HAP-1 (cell line): Measurements from ENCODE around the gene GPNMB.
"Not testable (repeated sequence)": the region's sequence is repeated elsewhere in the genome, so short reads cannot be mapped to it uniquely, and the experiment has no call there.

Source experiments
- DNase-seq, 2 experiments: peaks; one replicate each; pipeline ENCODE4 v3.0.0-alpha.2; 2016 to 2020; ENCODE audit warnings: low spot score in 2 of 2
- H3K27me3 ChIP-seq: fragments of 250-450 bp; sonication (Bioruptor Pico); 2 replicates; pipeline ENCODE4 v1.5.1; 2020; ENCODE audit warnings: low read depth, mild to moderate bottlenecking, moderate library complexity
- H3K36me3 ChIP-seq: fragments of 250-450 bp; sonication (Bioruptor Pico); replicated peaks from 2 replicates; pipeline ENCODE4 v1.5.1; 2020; ENCODE audit warnings: mild to moderate bottlenecking
- H3K4me1 ChIP-seq: fragments of 250-450 bp; sonication (Bioruptor Pico); 2 replicates; pipeline ENCODE4 v1.5.1; 2020; ENCODE audit warnings: mild to moderate bottlenecking
- H3K4me3 ChIP-seq: fragments of 250-450 bp; sonication (Bioruptor Pico); 2 replicates; pipeline ENCODE4 v1.5.1; 2020; ENCODE audit warnings: mild to moderate bottlenecking, moderate library complexity
- H3K9me3 ChIP-seq: fragments of 250-450 bp; sonication (Bioruptor Pico); 2 replicates; pipeline ENCODE4 v1.5.1; 2020; ENCODE audit warnings: mild to moderate bottlenecking, moderate library complexity
- in situ Hi-C: fragments of 300-500 bp; cut with MboI; formaldehyde crosslinking; loops from 3 replicates; pipeline ENCODE4 v1.14.3; 2020; ENCODE audit warnings: low sequenced_read_pairs, inconsistent platforms, mixed read lengths

The GPNMB gene

DNA sequence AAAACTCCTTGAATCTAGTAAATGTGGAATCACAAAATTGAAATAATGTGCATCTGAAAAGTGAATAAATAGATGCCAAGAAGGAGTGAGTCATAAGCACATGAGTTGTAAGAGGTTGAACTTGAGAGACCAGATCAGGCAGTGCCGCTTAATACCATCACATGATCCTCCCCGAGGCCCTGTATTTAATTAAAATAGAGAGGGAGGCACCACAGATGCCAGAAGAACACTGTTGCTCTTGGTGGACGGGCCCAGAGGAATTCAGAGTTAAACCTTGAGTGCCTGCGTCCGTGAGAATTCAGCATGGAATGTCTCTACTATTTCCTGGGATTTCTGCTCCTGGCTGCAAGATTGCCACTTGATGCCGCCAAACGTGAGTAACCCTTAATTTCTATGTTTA lies at the start of gene GPNMB:
Gene GPNMB, plus strand, starts transcription at position 221 of the 400 bp plus-strand sequence. Its CDS starts 83 bp downstream, at position 304.
- in situ Hi-C loops: no loop called here
- Histone ChIP-seq H3K9me3 (no peaks in the 10 kb centered on the region), H3K4me3 (no peak within 1 kb of the TSS), H3K36me3 (no peaks in the 10 kb centered on the region), H3K4me1 (no peaks in the 10 kb centered on the region), H3K27me3 (peaks cover 5% of the 10 kb centered on the region)
- DNase-seq: no peak

DNA sequence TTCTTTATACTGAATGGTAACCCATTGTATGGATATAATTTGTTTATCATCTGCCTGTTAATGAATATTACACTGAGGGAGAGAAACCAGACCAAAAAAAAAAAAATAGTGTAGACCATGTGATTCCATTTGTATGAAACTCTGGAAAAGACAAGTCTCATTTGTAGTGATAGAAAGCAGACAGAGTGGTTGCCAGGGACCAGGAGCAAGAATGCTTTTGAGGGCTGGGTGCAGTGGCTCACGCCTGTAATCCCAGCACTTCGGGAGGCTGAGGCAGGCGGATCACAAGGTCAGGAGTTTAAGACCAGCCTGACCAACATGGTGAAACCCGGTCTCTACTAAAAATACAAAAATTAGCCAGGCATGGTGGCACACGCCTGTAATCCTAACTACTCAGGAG lies 48.8 kb upstream of the GPNMB start:
- H3K9me3 ChIP-seq, H3K4me1 ChIP-seq, H3K27me3 ChIP-seq, H3K4me3 ChIP-seq, in situ Hi-C loops, DNase-seq: not testable (repeated sequence)
- H3K36me3 ChIP-seq: peaks cover 63% of the 10 kb centered on the region

DNA sequence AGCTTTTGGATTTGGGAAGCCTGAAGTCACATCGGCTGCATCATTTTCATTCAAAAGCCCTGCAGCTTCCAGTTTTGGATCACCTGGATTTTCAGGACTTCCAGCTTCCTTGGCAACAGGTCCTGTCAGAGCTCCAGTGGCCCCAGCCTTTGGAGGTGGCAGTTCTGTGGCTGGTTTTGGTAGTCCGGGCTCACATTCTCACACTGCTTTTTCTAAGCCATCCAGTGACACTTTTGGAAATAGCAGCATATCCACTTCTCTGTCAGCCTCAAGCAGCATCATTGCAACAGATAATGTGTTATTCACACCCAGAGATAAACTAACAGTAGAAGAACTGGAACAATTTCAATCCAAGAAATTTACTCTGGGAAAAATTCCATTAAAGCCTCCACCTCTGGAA lies 46.2 kb upstream of the GPNMB start:
- no peaks in the 10 kb centered on the region for H3K4me1 ChIP-seq
- H3K36me3 ChIP-seq: peaks cover 49% of the 10 kb centered on the region
- no peak for DNase-seq
- H3K4me3 ChIP-seq: no peak overlapping the region
- in situ Hi-C loops: no loop called here
- no peaks in the 10 kb centered on the region for H3K9me3 ChIP-seq
- H3K27me3 ChIP-seq: no peaks in the 10 kb centered on the region

DNA sequence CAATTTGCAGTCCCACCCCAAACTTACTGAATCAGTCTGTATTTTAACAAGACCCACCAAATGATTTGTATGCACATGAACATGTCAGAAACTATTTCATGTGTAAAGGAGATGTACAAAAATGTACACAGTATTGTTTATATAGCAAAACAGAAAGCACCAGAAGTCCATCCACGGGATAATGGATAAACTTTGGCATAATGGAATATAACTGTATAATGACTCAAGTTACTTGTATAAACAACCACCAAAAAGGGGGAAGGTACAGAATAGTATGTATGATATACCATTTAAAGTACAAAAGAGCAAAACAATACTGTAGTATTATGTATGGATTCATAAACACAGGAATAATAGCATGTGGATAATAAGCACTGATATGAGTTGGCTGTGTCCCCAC lies 42.3 kb upstream of the GPNMB start:
- H3K36me3 ChIP-seq: peaks cover 20% of the 10 kb centered on the region
- DNase-seq: no peak

DNA sequence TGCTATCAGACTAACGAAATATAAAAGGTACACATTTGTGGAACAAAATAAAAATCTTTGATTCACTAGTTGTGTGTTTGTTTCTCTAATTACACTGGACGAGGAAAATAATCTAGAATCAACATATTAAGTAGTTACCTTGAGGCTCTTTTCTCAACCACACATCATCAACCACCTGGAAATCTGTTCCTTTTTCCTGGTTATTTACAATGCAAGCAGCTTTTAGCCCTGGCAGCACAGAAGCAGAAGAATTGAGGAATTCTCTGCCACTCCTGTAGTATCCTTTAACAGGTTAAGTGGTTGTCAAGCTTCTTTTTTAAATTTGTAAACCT lies 41.0 kb upstream of the GPNMB start:
- peaks cover 7% of the 10 kb centered on the region for H3K36me3 ChIP-seq
- H3K4me1 ChIP-seq: no peaks in the 10 kb centered on the region
- H3K27me3 ChIP-seq: no peaks in the 10 kb centered on the region
- H3K4me3 ChIP-seq: no peak overlapping the region
- in situ Hi-C loops: no loop called here
- DNase-seq: no peak
- H3K9me3 ChIP-seq: no peaks in the 10 kb centered on the region

More for the DNA sequence above, 42.3 kb upstream of the GPNMB start:
- H3K27me3 ChIP-seq: no peaks in the 10 kb centered on the region
- H3K4me1 ChIP-seq: no peaks in the 10 kb centered on the region
- in situ Hi-C loops: no loop called here
- H3K9me3 ChIP-seq: no peaks in the 10 kb centered on the region
- no peak overlapping the region for H3K4me3 ChIP-seq

DNA sequence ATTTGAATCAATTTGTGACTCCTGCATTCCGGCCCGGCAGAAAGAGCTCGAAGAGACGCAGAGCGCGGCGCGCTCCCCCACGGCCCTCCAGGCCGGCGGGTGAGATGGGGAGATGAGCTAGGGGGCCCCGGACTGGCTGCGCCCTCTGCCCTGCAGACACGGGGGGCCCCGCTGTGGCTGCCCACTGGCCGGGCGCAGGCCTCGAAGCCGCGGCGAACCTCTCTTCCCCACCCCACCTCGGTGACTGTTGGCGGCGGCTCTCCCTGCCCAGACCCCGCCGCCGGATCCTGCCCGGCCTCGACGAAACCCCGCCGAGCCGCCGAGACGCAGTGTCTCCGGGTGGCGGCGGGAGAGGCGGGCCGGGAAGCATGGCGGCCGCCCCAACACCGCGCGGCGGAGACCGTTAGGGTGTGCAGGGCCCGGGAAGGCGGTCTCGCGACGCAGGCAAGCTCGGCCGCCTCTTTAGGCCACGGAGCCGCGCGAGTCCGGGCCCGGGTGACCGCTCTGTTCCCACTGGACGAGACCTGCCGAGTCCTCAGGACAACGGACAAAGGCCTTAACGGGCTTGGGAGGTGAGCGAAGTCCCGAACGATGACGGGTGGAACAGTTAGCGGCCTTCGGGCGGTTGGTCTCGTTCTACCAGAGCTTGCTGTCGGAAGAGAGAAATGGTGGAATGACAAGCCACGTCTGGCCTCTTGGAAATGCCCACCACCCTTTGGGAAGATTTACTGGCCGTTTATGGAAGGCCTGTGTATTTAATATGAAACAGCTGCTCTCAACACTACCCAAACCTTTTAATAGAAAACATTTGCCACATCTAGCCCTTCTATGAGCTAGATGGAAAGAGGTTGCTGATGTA lies 40.4 kb upstream of the GPNMB start:
- Histone ChIP-seq H3K9me3 (no peaks in the 10 kb centered on the region), H3K27me3 (no peaks in the 10 kb centered on the region)

DNA sequence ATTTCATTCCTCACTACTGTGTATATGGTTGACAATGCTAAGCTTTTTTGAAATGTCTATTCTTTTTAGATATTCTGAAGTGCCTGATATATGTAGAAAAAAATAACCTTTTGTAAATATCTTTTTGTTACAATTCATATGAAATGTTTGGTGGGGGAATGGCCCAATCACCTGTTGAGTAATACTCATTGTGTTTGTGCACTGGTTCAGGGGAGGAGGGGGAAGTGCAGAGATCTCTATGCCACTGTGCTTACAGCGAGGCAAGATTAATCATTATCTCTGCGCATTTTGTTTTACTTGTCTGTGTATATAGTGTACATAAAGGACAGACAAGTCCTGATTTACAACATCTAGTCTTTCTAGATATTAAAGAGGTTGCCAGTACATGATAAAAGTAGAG lies 39.6 kb upstream of the GPNMB start:
- no peak overlapping the region for H3K4me3 ChIP-seq
- in situ Hi-C loops: no loop called here

More for the DNA sequence above, 40.4 kb upstream of the GPNMB start:
- no peak overlapping the region for H3K4me3 ChIP-seq
- H3K36me3 ChIP-seq: peaks cover 4% of the 10 kb centered on the region
- DNase-seq: no peak
- in situ Hi-C loops: no loop called here
- H3K4me1 ChIP-seq: no peaks in the 10 kb centered on the region

DNA sequence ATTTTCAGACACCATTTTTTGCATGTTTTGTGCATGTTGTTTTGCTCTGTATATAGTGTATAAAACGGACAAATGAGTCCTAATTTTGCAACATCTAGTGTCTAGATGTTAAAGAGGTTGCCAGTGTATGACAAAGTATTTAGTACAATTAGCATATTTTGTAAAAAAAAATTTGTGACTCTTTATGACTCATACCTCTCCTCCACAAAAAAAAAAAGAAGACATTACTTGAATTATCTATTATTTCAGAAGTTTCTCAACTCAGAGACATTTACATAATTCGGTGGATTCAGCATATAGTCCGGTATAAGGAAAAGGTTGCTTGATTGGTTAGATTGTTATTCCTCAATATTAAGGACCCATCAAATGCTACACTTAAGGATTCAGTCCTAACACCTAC lies 38.7 kb upstream of the GPNMB start:
- no peak for DNase-seq
- no peaks in the 10 kb centered on the region for H3K36me3 ChIP-seq
- H3K27me3 ChIP-seq: no peaks in the 10 kb centered on the region
- H3K4me3 ChIP-seq: no peak overlapping the region
- H3K9me3 ChIP-seq: no peaks in the 10 kb centered on the region
- in situ Hi-C loops: no loop called here
- no peaks in the 10 kb centered on the region for H3K4me1 ChIP-seq

More for the DNA sequence above, 39.6 kb upstream of the GPNMB start:
- no peaks in the 10 kb centered on the region for H3K4me1 ChIP-seq
- H3K36me3 ChIP-seq: no peaks in the 10 kb centered on the region
- no peak for DNase-seq
- no peaks in the 10 kb centered on the region for H3K27me3 ChIP-seq
- H3K9me3 ChIP-seq: no peaks in the 10 kb centered on the region

DNA sequence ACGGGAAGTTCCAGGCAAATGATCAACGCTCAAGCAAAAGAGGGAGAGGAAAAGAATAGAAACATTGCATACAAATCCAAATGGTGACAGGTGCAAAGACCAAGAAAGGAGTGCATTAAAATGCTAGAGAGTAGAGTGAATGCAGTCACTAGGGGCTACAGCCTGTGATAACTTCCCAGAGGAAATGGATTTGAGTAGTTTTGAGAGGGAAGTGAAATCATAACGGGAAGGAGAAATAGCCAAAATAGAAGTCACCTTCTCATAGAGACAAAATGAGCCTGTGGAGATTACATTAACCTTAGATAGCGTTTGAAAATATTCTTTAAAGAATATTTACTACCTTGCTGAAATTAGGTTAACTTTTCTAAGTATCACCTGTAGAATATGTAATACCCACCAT lies 38.3 kb upstream of the GPNMB start:
- DNase-seq: no peak
- no peaks in the 10 kb centered on the region for H3K4me1 ChIP-seq

DNA sequence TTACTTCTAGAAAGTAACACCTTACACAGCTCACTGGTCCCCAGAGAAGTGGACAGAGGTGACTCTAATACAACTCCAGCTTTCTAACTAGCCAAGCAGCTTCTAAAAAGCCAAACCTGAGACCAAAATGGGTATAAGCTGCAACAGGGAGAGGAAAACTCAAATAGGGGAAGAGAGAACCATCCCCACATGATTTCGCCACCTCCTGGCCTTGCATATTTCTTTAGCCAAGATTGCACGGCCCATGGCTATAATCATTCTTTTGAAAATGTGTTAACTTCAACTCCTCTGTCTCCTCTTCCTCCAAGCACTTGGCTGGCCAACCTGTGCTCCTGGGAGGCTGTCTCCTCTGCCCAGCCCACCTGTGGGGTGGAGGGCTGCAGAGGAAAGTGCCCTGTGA lies 36.1 kb upstream of the GPNMB start:
- Histone ChIP-seq H3K9me3 (no peaks in the 10 kb centered on the region), H3K36me3 (no peaks in the 10 kb centered on the region), H3K4me3 (no peak overlapping the region), H3K4me1 (no peaks in the 10 kb centered on the region), H3K27me3 (no peaks in the 10 kb centered on the region)
- DNase-seq: no peak
- in situ Hi-C loops: no loop called here

More for the DNA sequence above, 38.3 kb upstream of the GPNMB start:
- Histone ChIP-seq H3K9me3 (no peaks in the 10 kb centered on the region), H3K4me3 (no peak overlapping the region), H3K27me3 (no peaks in the 10 kb centered on the region), H3K36me3 (no peaks in the 10 kb centered on the region)
- in situ Hi-C loops: no loop called here

DNA sequence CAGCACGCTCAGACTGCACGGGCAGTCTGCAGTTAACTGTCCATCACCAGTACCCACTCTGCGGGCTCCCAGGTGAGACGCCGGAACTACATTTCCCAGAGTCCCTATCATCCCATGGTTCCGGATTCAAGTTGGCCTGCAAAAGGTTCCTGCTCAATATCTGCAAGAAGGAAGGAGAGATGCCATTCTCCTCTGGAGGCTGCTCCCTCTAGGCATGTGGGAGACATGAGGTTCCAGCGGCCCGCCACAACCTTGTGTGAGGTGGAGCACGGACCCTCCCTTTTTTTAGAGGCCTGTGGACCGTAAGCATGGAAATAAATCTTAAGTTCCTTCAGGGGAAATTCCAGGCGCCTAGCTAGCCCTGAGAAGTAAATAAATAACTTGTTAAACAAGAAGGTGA lies 35.0 kb upstream of the GPNMB start:
- Histone ChIP-seq H3K9me3 (no peaks in the 10 kb centered on the region), H3K4me1 (no peaks in the 10 kb centered on the region), H3K4me3 (no peak overlapping the region), H3K36me3 (no peaks in the 10 kb centered on the region), H3K27me3 (no peaks in the 10 kb centered on the region)
- in situ Hi-C loops: no loop called here
- DNase-seq: no peak

DNA sequence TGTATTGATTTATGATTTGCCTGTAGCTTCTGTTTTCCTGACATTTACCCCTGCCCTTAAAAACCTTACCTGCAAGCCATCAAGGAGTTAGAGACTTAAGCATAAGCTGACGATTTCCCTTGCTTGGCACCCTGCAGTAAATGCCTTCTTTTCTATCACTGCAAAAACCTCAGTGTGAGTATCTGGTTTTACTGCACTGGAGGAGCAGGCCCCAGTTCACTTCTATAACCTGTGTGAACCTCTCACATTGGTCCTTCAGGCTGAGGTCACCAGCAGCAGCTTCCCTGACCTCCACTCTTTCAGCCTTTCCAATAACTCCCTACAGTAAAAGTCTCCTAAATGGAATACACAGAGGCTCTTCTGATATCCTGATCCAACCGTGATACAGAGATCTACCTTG lies 34.2 kb upstream of the GPNMB start:
- no peak for DNase-seq
- in situ Hi-C loops: no loop called here

DNA sequence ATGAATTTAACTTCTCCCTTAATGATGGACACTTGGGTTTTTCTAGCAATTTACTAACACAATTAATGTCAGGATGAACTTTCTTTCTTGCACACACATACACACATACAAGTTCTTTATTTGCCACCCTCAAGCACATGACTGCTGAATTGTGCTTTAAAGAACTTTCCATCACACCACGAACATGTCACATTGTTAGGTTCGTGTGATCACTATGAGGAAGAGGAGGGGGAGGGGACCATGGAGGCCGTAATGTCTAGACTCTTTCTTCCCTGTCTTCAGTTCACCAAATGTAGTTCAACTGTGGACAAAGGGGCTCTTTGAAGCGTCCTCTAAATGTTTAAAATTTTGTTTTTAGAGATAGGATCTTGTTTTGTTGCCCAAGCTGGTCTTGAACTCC lies 33.7 kb upstream of the GPNMB start:
- no peaks in the 10 kb centered on the region for H3K4me1 ChIP-seq
- no peaks in the 10 kb centered on the region for H3K9me3 ChIP-seq
- DNase-seq: no peak
- H3K27me3 ChIP-seq: no peaks in the 10 kb centered on the region
- in situ Hi-C loops: no loop called here
- H3K36me3 ChIP-seq: no peaks in the 10 kb centered on the region
- no peak overlapping the region for H3K4me3 ChIP-seq

More for the DNA sequence above, 34.2 kb upstream of the GPNMB start:
- Histone ChIP-seq H3K4me1 (no peaks in the 10 kb centered on the region), H3K9me3 (no peaks in the 10 kb centered on the region), H3K36me3 (no peaks in the 10 kb centered on the region), H3K27me3 (no peaks in the 10 kb centered on the region), H3K4me3 (no peak overlapping the region)

DNA sequence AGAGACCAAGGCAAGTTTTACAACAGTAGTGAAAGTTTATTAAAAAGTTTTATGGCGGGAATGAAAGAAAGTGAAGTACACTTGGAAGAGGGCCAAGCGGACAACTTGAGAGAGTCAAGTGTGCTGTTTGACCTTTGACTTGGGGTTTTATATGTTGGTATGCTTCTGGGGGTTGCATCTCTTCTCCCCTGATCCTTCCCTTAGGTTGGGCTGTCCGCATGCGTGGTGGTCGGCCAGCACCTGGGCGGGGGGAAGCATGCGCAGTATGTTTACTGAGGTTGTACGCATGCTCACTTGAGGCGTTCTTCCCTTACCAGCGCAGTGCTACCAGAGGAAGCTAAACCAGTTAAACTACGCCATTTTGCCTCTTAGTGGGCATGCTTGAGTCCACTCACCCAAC lies 32.8 kb upstream of the GPNMB start:
- no peak overlapping the region for H3K4me3 ChIP-seq
- H3K9me3 ChIP-seq: no peaks in the 10 kb centered on the region
- DNase-seq: no peak
- no peaks in the 10 kb centered on the region for H3K27me3 ChIP-seq
- in situ Hi-C loops: no loop called here
- H3K36me3 ChIP-seq: no peaks in the 10 kb centered on the region
- no peaks in the 10 kb centered on the region for H3K4me1 ChIP-seq

DNA sequence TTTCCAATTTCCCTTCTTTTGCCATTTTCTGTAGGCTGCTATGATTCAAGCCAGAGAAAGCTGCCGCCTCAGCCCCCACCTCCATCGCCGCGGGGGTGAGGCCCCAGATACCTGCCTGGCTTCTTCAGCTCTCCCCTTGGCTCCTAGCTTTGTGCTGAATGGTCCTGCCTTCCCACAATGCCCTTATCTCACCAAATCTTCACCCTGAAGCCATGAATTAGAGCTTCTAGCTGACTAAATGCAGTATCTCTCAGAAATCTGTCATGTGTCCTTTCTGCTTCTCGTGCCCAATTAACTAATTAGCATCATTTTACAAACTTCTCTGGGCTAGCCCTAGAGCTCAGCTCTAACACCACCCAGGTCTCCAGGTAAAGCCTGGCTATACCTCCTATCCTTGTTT lies 32.2 kb upstream of the GPNMB start:
- in situ Hi-C loops: no loop called here
- Histone ChIP-seq H3K36me3 (no peaks in the 10 kb centered on the region), H3K4me3 (no peak overlapping the region), H3K4me1 (no peaks in the 10 kb centered on the region), H3K9me3 (no peaks in the 10 kb centered on the region), H3K27me3 (no peaks in the 10 kb centered on the region)
- DNase-seq: no peak
